Trophoblast cell (in vitro differentiated cells and primary cell): Measurements from ENCODE around the gene IMPG2.

Source experiments
- DNase-seq, 2 donors: peaks; one replicate each; pipeline ENCODE4 v3.0.0-alpha.2; 2016
- H2AFZ ChIP-seq: 2 replicates; pipeline ENCODE4 v1.6.1; 2013; ENCODE audit warnings: low read length, moderate library complexity, mild to moderate bottlenecking; ENCODE audit not compliant: insufficient read depth, poor library complexity
- H2AK5ac ChIP-seq: 2 replicates; pipeline ENCODE4 v1.6.1; 2013; ENCODE audit warnings: mild to moderate bottlenecking, low read length
- H2BK120ac ChIP-seq: 2 replicates; pipeline ENCODE4 v1.6.1; 2013; ENCODE audit warnings: low read length, mild to moderate bottlenecking, moderate library complexity; ENCODE audit not compliant: insufficient read depth, poor library complexity
- H2BK12ac ChIP-seq: 2 replicates; pipeline ENCODE4 v1.6.1; 2013; ENCODE audit warnings: mild to moderate bottlenecking, low read length, moderate library complexity
- H2BK5ac ChIP-seq: 2 replicates; pipeline ENCODE4 v1.6.1; 2013; ENCODE audit warnings: low read length, low read depth, moderate library complexity, mild to moderate bottlenecking; ENCODE audit not compliant: poor library complexity
- H3K14ac ChIP-seq: 2 replicates; pipeline ENCODE4 v1.6.1; 2013; ENCODE audit warnings: mild to moderate bottlenecking, low read length
- H3K18ac ChIP-seq: 2 replicates; pipeline ENCODE4 v1.6.1; 2013; ENCODE audit warnings: mild to moderate bottlenecking, low read length
- H3K23ac ChIP-seq: 2 replicates; pipeline ENCODE4 v1.6.1; 2013; ENCODE audit warnings: low read length
- H3K27ac ChIP-seq: 2 replicates; pipeline ENCODE4 v1.5.1; 2013; ENCODE audit warnings: low read depth, mild to moderate bottlenecking, inconsistent platforms, low read length, moderate library complexity
- H3K27me3 ChIP-seq: 2 replicates; pipeline ENCODE4 v1.6.1; 2013; ENCODE audit warnings: inconsistent platforms, mild to moderate bottlenecking, low read length, moderate library complexity; ENCODE audit not compliant: insufficient read depth
- H3K36me3 ChIP-seq, 2 experiments: 1 replicate in 1 of 2; 2 replicates in 1 of 2; pipeline ENCODE4 v1.6.1; 2013; ENCODE audit warnings: low read length in 2 of 2, mild to moderate bottlenecking in 2 of 2, moderate library complexity in 1 of 2; ENCODE audit not compliant: insufficient read depth in 2 of 2, control insufficient read depth in 1 of 2
- H3K4ac ChIP-seq: 2 replicates; pipeline ENCODE4 v1.6.1; 2013; ENCODE audit warnings: low read depth, mild to moderate bottlenecking, low read length, moderate library complexity
- H3K4me1 ChIP-seq, 2 experiments: 1 replicate in 1 of 2; 2 replicates in 1 of 2; pipeline ENCODE4 v1.6.1; 2013; ENCODE audit warnings: low read length in 2 of 2, mild to moderate bottlenecking in 2 of 2, moderate library complexity in 1 of 2; ENCODE audit not compliant: insufficient read depth in 2 of 2, control insufficient read depth in 1 of 2
- H3K4me2 ChIP-seq: 2 replicates; pipeline ENCODE4 v1.6.1; 2013; ENCODE audit warnings: inconsistent platforms, mild to moderate bottlenecking, low read length, moderate library complexity
- H3K4me3 ChIP-seq: 2 replicates; pipeline ENCODE4 v1.5.1; 2013; ENCODE audit warnings: mild to moderate bottlenecking, low read depth, low read length, inconsistent platforms
- H3K79me1 ChIP-seq: one replicate; pipeline ENCODE4 v1.6.1; 2013; ENCODE audit warnings: low read length
- H3K79me2 ChIP-seq: 2 replicates; pipeline ENCODE4 v1.6.1; 2013; ENCODE audit warnings: low read length, mild to moderate bottlenecking; ENCODE audit not compliant: control insufficient read depth, insufficient read depth, poor library complexity
- H3K9ac ChIP-seq: 2 replicates; pipeline ENCODE4 v1.6.1; 2013; ENCODE audit warnings: mild to moderate bottlenecking, low read length
- H3K9me3 ChIP-seq: 2 replicates; pipeline ENCODE4 v1.6.1; 2013; ENCODE audit warnings: low read depth, mild to moderate bottlenecking, control low read depth, inconsistent platforms, low read length; ENCODE audit not compliant: insufficient read depth
- H4K12ac ChIP-seq: 2 replicates; pipeline ENCODE4 v1.6.1; 2013; ENCODE audit warnings: low read depth, mild to moderate bottlenecking, low read length, moderate library complexity
- H4K8ac ChIP-seq: 2 replicates; pipeline ENCODE4 v1.6.1; 2013; ENCODE audit warnings: low read depth, mild to moderate bottlenecking, low read length, moderate library complexity
- H4K91ac ChIP-seq: one replicate; pipeline ENCODE4 v1.6.1; 2013; ENCODE audit warnings: low read depth, mild to moderate bottlenecking, low read length, moderate library complexity
- WGBS: extraction: QIAGEN DNeasy Blood & Tissue Kit; methylation state at CpG from one replicate; pipeline ENCODE4 v1.1.7; 2013; ENCODE audit warnings: missing lambda C conversion rate; ENCODE audit not compliant: insufficient read length, insufficient coverage; ENCODE audit errors: extremely low coverage; 5-methylcytosine and 5-hydroxymethylcytosine counted together

The IMPG2 gene

DNA sequence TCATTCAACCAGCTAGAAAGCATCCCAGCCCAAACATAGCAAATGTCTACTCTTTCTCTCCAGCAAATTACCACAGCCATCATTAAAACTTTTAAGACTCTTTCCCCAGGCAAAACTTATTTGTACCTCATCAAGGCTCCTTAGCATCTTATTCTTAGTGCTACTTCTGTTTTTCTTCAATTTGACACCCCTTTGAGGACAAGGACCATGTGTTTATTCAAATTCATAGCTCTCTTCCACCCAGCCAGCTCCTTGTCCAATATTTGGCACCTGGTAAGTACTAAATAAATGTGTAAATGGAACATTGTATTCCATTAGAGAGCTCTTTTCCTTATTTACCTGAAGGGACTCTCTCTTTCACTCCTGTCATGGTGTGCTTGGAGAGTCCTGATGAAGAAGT lies 89.8 kb downstream of the IMPG2 start:
- Histone ChIP-seq H3K9me3 (no peaks in the 10 kb centered on the region), H3K4me1 (no peaks in the 10 kb centered on the region), H4K12ac (no peak overlapping the region), H3K36me3 (no peaks in the 10 kb centered on the region), H2BK5ac (no peak overlapping the region), H3K4ac (no peak overlapping the region), H4K8ac (no peak overlapping the region), H2AK5ac (no peak overlapping the region), H3K4me2 (no peak overlapping the region), H4K91ac (no peak overlapping the region), H3K4me3 (no peak overlapping the region), H2AFZ (no peak overlapping the region), H2BK120ac (no peak overlapping the region), H3K79me2 (no peaks in the 10 kb centered on the region), H3K79me1 (no peaks in the 10 kb centered on the region), H3K27me3 (no peaks in the 10 kb centered on the region), H3K18ac (no peak overlapping the region), H3K14ac (no peak overlapping the region), H2BK12ac (no peak overlapping the region), H3K27ac (no peak overlapping the region), H3K9ac (no peak overlapping the region), H3K23ac (no peak overlapping the region)
- no peak for DNase-seq

DNA sequence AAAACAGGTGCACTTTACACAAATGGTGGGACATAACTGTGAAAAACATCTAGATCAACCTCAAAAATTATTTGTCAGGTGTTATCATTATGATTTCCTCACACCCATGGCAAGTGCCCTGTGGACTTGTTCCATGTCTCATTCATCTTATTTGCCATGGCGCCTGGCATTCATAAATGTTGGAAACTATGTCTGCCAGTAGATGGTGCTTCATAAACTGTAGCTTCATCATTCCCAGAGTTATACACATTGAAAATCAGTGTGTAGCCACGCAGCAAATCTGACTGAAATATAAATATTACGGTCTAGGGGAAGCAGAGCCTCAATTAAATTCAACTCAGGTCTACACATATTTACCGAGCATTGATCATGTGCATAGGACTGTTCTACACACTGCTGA lies 90.7 kb downstream of the IMPG2 start:
- Histone ChIP-seq H3K4me2 (no peak overlapping the region), H3K79me1 (no peaks in the 10 kb centered on the region), H3K23ac (no peak overlapping the region), H2BK12ac (no peak overlapping the region), H3K14ac (no peak overlapping the region), H2BK120ac (no peak overlapping the region), H3K18ac (no peak overlapping the region), H2AK5ac (no peak overlapping the region), H4K12ac (no peak overlapping the region), H3K36me3 (no peaks in the 10 kb centered on the region), H3K4ac (no peak overlapping the region), H4K8ac (no peak overlapping the region), H3K27ac (no peak overlapping the region), H3K79me2 (no peaks in the 10 kb centered on the region), H3K4me3 (no peak overlapping the region), H3K4me1 (no peaks in the 10 kb centered on the region), H3K27me3 (no peaks in the 10 kb centered on the region), H3K9ac (no peak overlapping the region), H4K91ac (no peak overlapping the region), H2BK5ac (no peak overlapping the region), H2AFZ (no peak overlapping the region), H3K9me3 (no peaks in the 10 kb centered on the region)
- no CpG with 5 or more reads among the region's 4 CpGs for WGBS
- DNase-seq, result no peak

DNA sequence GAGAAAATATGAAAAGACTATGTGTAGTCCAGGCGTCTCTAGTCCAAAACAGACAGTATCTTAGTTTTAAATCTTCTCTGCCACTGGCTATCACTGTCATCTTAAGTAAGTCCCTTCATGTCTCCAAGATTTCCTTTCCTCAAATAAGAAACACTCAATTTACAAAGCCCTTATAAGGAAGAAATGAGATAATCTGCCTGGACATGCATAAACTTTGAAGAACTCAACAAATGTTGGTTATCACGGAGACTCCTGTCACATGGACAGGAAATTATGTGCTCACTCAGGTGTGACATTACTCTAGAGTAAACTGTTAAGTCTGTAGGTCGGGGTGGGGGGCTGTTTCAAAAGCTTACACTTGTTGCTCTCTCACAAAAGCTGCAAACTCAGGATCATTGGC lies 91.9 kb downstream of the IMPG2 start:
- Histone ChIP-seq H3K4me3 (no peak overlapping the region), H2BK120ac (no peak overlapping the region), H3K36me3 (no peaks in the 10 kb centered on the region), H2AK5ac (no peak overlapping the region), H3K79me2 (no peaks in the 10 kb centered on the region), H3K27ac (no peak overlapping the region), H3K9me3 (no peaks in the 10 kb centered on the region), H4K8ac (no peak overlapping the region), H2AFZ (no peak overlapping the region), H4K12ac (no peak overlapping the region), H3K18ac (no peak overlapping the region), H3K27me3 (no peaks in the 10 kb centered on the region), H3K9ac (no peak overlapping the region), H3K4ac (no peak overlapping the region), H3K14ac (no peak overlapping the region), H2BK5ac (no peak overlapping the region), H4K91ac (no peak overlapping the region), H3K79me1 (no peaks in the 10 kb centered on the region), H2BK12ac (no peak overlapping the region), H3K4me1 (no peaks in the 10 kb centered on the region), H3K23ac (no peak overlapping the region), H3K4me2 (no peak overlapping the region)
- no CpG with 5 or more reads among the region's 3 CpGs for WGBS
- peak in 1 of 2 donors; percentile 54 for DNase-seq

DNA sequence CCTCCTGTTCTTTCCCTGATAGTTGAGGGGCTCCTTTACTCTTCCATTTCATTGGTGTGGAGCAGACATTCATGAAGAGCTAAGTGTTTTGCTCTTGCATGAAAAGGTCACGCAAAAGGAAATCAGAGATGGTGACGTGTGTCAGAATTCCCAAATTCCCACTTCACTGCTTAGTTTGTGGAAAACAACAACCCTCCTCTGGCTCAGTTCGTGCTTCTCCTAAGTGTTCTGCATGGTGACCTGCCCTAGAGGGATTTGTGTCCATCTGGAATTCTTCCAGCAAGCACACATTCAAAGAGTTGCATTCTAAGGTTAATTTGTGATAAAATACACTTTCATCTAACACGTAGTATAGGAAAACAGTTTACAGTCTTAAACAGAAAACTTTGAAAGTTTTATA lies 95.6 kb downstream of the IMPG2 start:
- H2BK5ac ChIP-seq, result no peak overlapping the region
- no peaks in the 10 kb centered on the region for H3K4me1 ChIP-seq
- H3K4ac ChIP-seq, result no peak overlapping the region
- H3K23ac ChIP-seq, result no peak overlapping the region
- H3K4me2 ChIP-seq, result no peak overlapping the region
- no peak overlapping the region for H3K14ac ChIP-seq
- H2AFZ ChIP-seq, result no peak overlapping the region
- no peak overlapping the region for H3K27ac ChIP-seq
- no peaks in the 10 kb centered on the region for H3K79me1 ChIP-seq
- no peak overlapping the region for H3K4me3 ChIP-seq
- no CpG with 5 or more reads among the region's 4 CpGs for WGBS
- no peaks in the 10 kb centered on the region for H3K79me2 ChIP-seq
- no peak overlapping the region for H4K91ac ChIP-seq
- no peak overlapping the region for H2AK5ac ChIP-seq
- no peak overlapping the region for H2BK120ac ChIP-seq
- no peaks in the 10 kb centered on the region for H3K9me3 ChIP-seq
- H3K18ac ChIP-seq, result no peak overlapping the region
- no peak overlapping the region for H2BK12ac ChIP-seq
- H4K12ac ChIP-seq, result no peak overlapping the region
- H3K9ac ChIP-seq, result no peak overlapping the region
- DNase-seq, result no peak
- H3K36me3 ChIP-seq, result no peaks in the 10 kb centered on the region
- no peaks in the 10 kb centered on the region for H3K27me3 ChIP-seq
- no peak overlapping the region for H4K8ac ChIP-seq

DNA sequence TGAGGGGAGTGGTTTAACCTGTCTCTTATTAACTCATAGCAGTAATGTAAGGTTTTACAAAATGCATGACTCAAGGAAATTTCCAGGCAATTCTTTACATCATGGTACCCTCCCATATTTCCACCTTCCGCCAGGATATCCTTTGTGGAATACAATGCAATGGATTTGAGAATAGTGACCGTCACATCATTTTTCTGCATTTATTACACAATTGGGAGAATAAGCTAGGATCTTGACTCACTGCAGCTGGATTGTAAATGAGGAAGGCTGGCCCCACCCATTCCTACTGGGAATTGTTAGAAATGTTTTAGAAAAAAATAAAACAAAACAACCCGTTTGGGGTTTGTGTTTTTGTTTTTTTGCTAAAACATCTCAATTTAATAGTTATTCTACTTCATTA lies 97.4 kb downstream of the IMPG2 start:
- Histone ChIP-seq H4K91ac (no peak overlapping the region), H2BK12ac (no peak overlapping the region), H2AFZ (no peak overlapping the region), H3K4me1 (no peaks in the 10 kb centered on the region), H2BK120ac (no peak overlapping the region), H3K4me3 (no peak overlapping the region), H3K36me3 (no peaks in the 10 kb centered on the region), H4K8ac (no peak overlapping the region), H3K27ac (no peak overlapping the region), H4K12ac (no peak overlapping the region), H3K23ac (no peak overlapping the region), H3K9ac (no peak overlapping the region), H2AK5ac (no peak overlapping the region), H2BK5ac (no peak overlapping the region), H3K4me2 (no peak overlapping the region), H3K79me2 (no peaks in the 10 kb centered on the region), H3K18ac (no peak overlapping the region), H3K9me3 (peaks cover 4% of the 10 kb centered on the region), H3K14ac (no peak overlapping the region), H3K79me1 (no peaks in the 10 kb centered on the region), H3K27me3 (no peaks in the 10 kb centered on the region), H3K4ac (no peak overlapping the region)
- no CpG with 5 or more reads among the region's 3 CpGs for WGBS
- DNase-seq, result no peak
